Central memory CD8-positive, alpha-beta T cell (primary cell): ENCODE measurements around the gene SLC6A19.
"Not testable (repeated sequence)": the region's sequence is repeated elsewhere in the genome, so short reads cannot be mapped to it uniquely, and the experiment has no call there.

Experiments
- ATAC-seq: fragments of 150-1000 bp; cut with Tn5 transposase; replicated peaks from 2 replicates; pipeline ENCODE4 v1.10.0; 2022; ENCODE audit warnings: mild to moderate bottlenecking, moderate FRiP score, moderate number of reproducible peaks; ENCODE audit not compliant: poor library complexity, severe bottlenecking; ENCODE audit errors: extremely low read depth
- DNase-seq, 2 donors: peaks; one replicate each; pipeline ENCODE4 v3.0.0; 2021; ENCODE audit warnings: low spot score in 2 of 2
- H3K27ac Mint-ChIP-seq: one replicate; pipeline ENCODE4 v1.8.0; 2022; ENCODE audit warnings: low read depth, mild to moderate bottlenecking, moderate library complexity, mixed read lengths
- H3K27me3 Mint-ChIP-seq: one replicate; pipeline ENCODE4 v1.8.0; 2022; ENCODE audit warnings: mixed read lengths
- H3K36me3 Mint-ChIP-seq: one replicate; pipeline ENCODE4 v1.8.0; 2022; ENCODE audit warnings: mild to moderate bottlenecking, moderate library complexity, mixed read lengths; ENCODE audit not compliant: insufficient read depth
- H3K4me1 Mint-ChIP-seq: one replicate; pipeline ENCODE4 v1.8.0; 2022; ENCODE audit warnings: mixed read lengths
- H3K4me3 Mint-ChIP-seq: one replicate; pipeline ENCODE4 v1.8.0; 2022; ENCODE audit warnings: mild to moderate bottlenecking, moderate library complexity, mixed read lengths
- H3K9me3 Mint-ChIP-seq: one replicate; pipeline ENCODE4 v1.8.0; 2022; ENCODE audit warnings: mixed read lengths

The SLC6A19 gene

DNA sequence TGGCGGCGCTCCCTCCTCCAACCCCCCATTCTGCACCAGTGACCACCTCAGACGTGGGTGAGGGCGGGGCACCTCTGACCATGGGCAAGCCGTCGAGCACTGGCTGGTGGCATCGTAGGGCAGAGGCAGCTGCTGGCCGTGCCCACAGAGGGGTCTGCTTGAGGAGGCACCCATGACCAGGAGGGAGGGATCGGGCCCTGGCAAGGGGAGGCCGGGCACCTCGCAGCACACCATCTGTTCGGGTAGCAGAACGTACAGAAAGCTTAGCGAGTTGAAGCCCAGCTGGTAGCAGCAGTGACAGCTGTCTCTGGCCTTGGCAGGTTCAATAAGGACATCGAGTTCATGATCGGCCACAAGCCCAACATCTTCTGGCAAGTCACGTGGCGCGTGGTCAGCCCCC lies 19.4 kb downstream of the SLC6A19 start:
- Mint-ChIP-seq H3K27me3 (peaks cover 24% of the 10 kb centered on the region), H3K27ac (peak overlapping the region; percentile 62), H3K36me3 (no peaks in the 10 kb centered on the region), H3K4me3 (no peak overlapping the region), H3K9me3 (no peaks in the 10 kb centered on the region), H3K4me1 (no peaks in the 10 kb centered on the region)
- DNase-seq (no peak), ATAC-seq (no peak)

DNA sequence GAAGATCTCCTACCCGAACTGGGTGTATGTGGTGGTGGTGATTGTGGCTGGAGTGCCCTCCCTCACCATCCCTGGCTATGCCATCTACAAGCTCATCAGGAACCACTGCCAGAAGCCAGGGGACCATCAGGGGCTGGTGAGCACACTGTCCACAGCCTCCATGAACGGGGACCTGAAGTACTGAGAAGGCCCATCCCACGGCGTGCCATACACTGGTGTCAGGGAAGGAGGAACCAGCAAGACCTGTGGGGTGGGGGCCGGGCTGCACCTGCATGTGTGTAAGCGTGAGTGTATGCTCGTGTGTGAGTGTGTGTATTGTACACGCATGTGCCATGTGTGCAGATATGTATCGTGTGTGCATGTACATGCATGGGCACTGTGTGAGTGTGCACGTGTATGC lies 20.3 kb downstream of the SLC6A19 start:
- DNase-seq: no peak
- H3K36me3 Mint-ChIP-seq: no peaks in the 10 kb centered on the region
- no peak overlapping the region for H3K27ac Mint-ChIP-seq
- no peak for ATAC-seq
- no peaks in the 10 kb centered on the region for H3K9me3 Mint-ChIP-seq
- no peaks in the 10 kb centered on the region for H3K4me1 Mint-ChIP-seq
- H3K4me3 Mint-ChIP-seq: no peak overlapping the region
- H3K27me3 Mint-ChIP-seq: peaks cover 19% of the 10 kb centered on the region

DNA sequence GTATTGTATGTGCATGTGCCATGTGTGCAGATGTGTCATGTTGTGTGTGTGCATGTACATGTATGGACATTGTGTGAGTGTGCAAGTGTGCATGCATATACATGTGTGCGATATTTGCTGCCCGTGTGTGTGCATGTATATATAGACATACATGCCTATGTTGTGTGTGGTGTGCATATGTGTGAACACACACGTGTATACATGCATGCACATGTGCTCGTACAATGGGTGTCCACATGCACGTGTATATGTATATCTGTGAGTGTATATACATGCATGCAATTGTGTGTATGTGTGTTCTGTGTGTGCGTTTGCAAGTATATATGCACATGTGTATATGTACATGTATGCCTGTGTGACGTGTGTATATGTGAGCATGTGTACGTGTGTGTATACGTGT lies 20.8 kb downstream of the SLC6A19 start:
- Mint-ChIP-seq H3K27ac (no peak overlapping the region), H3K9me3 (no peaks in the 10 kb centered on the region), H3K4me3 (no peak overlapping the region), H3K4me1 (no peaks in the 10 kb centered on the region), H3K36me3 (no peaks in the 10 kb centered on the region), H3K27me3 (peaks cover 22% of the 10 kb centered on the region)
- DNase-seq (no peak), ATAC-seq (no peak)

DNA sequence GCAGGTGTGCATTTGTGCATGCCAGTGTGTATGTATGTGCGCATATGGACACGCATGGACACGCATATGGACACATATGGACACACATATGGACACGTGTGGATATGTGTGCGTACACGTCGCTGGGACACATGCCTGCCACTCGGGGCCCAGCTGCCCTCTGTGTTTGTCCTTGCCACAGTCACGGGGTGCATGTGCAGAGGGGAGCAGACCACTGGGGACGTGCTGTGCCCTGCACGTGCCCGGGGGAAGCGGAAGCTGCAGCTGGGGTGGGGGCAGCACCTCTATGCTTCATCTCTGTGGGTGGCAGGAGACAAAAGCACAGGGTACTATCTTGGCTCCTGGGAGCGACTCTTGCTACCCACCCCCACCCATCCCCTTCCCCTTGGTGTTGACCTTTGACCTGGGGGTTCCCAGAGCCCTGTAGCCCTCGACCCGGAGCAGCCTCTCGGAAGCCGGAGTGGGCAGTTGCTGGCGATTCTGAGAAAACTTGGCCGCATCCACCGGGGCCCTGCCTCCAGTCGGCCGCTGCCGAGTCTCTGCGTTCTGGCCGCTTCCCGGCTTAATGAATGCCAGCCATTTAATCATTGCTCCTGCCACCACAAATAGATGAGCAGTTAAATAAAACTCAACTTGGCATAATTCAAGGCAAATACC lies 21.4 kb downstream of the SLC6A19 start:
- H3K27ac Mint-ChIP-seq: no peak overlapping the region
- H3K4me3 Mint-ChIP-seq: no peak overlapping the region

DNA sequence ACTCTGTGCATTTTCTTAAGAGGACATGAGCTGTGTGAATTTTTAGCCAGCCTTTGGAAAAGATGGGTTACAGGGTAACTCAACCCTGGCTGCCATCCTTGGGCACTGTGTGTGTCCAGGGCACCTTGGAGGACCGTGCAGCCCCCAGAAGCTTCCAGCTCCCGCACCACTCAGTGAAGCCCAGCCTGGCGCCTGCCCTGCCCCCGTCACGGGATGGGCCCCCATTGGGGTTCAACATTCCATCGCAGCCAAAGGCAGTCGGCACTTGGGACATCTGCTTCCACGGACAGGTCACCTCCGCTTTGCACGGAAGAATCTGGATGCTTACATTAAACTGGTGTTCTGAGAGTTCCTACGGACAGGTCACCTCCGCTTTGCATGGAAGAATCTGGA lies 21.9 kb downstream of the SLC6A19 start:
- DNase-seq: no peak
- Mint-ChIP-seq H3K4me1 (no peaks in the 10 kb centered on the region), H3K36me3 (peaks cover 5% of the 10 kb centered on the region), H3K27me3 (peaks cover 29% of the 10 kb centered on the region), H3K4me3 (no peak overlapping the region), H3K27ac (no peak overlapping the region), H3K9me3 (no peaks in the 10 kb centered on the region)
- no peak for ATAC-seq

More for the DNA sequence above, 21.4 kb downstream of the SLC6A19 start:
- DNase-seq (no peak), ATAC-seq (no peak)
- Mint-ChIP-seq H3K4me1 (no peaks in the 10 kb centered on the region), H3K9me3 (no peaks in the 10 kb centered on the region), H3K27me3 (peaks cover 28% of the 10 kb centered on the region), H3K36me3 (no peaks in the 10 kb centered on the region)

DNA sequence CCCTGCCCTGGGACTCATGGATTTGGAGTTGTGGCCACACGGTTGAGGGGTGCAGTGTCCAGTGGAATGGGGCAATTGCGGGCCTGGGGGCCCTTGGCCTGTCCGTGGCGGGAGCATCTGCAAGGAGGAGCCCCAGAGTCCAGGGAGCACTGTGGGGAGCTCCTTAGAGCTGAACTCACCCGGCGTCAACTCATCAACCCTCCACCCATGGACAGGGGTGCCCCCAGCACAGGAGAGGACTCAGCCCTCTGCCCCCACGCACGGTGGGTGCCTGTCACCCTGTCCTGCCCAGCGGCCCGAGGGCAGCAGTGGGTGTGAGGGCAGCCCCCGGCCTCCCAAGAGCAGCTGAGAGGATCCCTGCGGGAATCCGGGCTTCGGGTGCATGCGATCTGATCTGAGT lies 23.2 kb downstream of the SLC6A19 start:
- H3K36me3 Mint-ChIP-seq: peaks cover 5% of the 10 kb centered on the region
- H3K27me3 Mint-ChIP-seq: peaks cover 29% of the 10 kb centered on the region
- no peak overlapping the region for H3K27ac Mint-ChIP-seq
- ATAC-seq (no peak), DNase-seq (no peak)
- H3K4me3 Mint-ChIP-seq: no peak overlapping the region
- peaks cover 5% of the 10 kb centered on the region for H3K4me1 Mint-ChIP-seq
- H3K9me3 Mint-ChIP-seq: no peaks in the 10 kb centered on the region

DNA sequence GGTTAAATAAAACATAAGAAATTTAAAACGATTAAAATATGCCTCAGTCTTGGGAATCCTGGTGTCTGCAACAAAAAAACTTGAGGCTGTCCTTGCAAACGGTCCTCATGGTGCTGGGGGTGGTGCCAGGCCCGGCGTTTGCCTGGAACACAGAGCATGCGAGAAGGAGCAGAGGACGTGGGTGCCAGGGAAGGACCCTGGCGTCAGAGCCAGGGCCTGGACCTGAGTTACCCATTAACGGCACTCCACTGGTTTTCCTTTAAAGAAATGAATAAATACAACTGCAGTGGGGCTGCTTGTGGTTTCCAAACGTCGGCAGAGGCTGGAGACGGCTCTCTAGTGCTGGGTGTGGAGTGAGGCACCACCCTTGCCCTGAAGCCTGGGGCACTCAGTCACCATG lies 23.7 kb downstream of the SLC6A19 start, which contains the start of gene SLC6A18:
Gene SLC6A18 (plus strand): TSS at position 301 of the 400 bp plus-strand sequence. CDS start 97 bp downstream, at position 398.
- no peak for DNase-seq
- no peak within 1 kb of the TSS for H3K4me3 Mint-ChIP-seq
- peaks cover 5% of the 10 kb centered on the region for H3K36me3 Mint-ChIP-seq
- H3K27ac Mint-ChIP-seq: no peak within 1 kb of the TSS
- no peak for ATAC-seq
- no peaks in the 10 kb centered on the region for H3K9me3 Mint-ChIP-seq
- peaks cover 5% of the 10 kb centered on the region for H3K4me1 Mint-ChIP-seq
- peaks cover 32% of the 10 kb centered on the region for H3K27me3 Mint-ChIP-seq

DNA sequence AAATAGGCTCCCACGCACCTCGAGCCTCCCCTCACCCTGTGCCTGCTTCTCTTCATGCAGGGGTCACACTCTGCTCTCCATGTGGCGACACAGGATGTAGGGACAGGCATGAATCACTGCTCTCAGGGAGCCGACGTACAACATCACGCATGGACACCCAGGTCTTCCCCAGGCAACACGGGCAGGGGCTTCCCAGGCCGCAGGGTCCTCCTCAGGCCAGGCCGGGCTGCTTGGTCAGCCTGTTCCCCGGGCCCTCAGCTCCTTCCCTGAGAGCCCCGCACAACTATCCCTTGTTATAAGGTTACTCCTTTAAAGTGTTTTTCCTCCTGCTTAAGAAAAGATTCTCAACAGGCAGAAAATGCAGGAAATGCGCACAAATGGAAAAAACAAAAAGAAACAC lies 24.8 kb downstream of the SLC6A19 start:
- DNase-seq: no peak
- H3K36me3 Mint-ChIP-seq: peaks cover 5% of the 10 kb centered on the region
- no peak overlapping the region for H3K27ac Mint-ChIP-seq
- ATAC-seq: no peak
- no peak overlapping the region for H3K4me3 Mint-ChIP-seq
- peaks cover 5% of the 10 kb centered on the region for H3K4me1 Mint-ChIP-seq
- H3K27me3 Mint-ChIP-seq: peaks cover 40% of the 10 kb centered on the region
- no peaks in the 10 kb centered on the region for H3K9me3 Mint-ChIP-seq

DNA sequence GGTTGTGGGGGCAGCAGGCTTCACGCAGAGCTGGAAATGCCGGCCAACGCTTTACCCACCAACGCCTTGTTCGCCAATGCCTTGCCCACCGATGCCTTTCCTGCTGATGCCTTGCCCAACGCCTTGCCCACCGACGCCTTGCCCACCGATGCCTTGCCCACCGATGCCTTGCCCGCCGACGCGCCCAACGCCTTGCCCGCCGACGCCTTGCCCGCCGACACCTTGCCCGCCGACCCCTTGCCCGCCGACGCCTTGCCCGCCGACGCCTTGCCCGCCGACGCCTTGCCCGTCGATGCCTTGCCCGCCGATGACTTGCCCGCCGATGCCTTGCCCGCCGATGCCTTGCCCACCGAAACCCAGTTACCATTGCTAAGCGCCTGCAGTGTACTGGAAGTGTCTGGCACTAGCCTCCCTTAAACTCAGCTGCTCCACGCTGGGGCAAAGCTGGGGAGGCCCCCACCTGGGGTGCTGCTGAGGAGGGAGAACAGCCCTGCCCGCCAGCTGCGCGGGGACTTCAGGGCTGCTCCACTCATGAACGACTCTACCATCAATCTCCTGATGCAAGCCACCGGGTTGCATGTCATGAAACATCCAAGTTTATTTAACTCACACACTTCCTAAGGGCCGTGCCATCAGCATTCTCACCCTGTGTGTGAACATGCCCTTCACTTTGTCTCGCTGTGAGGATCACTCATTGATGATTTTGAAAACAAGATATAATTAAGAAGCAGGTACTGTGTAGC lies 25.6 kb downstream of the SLC6A19 start:
- peaks cover 40% of the 10 kb centered on the region for H3K27me3 Mint-ChIP-seq
- no peak overlapping the region for H3K27ac Mint-ChIP-seq
- H3K4me1 Mint-ChIP-seq: peaks cover 5% of the 10 kb centered on the region
- ATAC-seq: no peak
- DNase-seq: no peak
- H3K4me3 Mint-ChIP-seq: no peak overlapping the region
- peaks cover 5% of the 10 kb centered on the region for H3K36me3 Mint-ChIP-seq
- no peaks in the 10 kb centered on the region for H3K9me3 Mint-ChIP-seq

DNA sequence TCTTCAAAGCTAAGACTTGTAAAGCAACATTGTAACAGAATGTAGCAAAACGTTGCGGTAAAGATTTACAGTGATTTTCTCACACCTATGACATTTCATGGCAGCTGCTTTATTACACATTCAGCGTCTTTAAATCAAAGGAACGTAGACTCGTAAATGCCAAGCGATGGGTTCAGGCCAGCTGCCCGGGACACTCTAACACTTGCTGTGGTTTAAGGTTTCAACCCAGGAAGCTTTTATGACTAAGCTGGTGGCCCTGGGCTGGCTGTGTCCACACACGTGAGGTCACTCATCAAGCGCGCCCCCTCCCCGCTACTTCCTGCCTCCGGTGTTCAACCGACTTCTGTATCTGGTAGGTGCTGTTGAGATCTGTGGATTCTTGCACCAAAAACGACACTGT lies 26.3 kb downstream of the SLC6A19 start:
- Mint-ChIP-seq H3K4me1 (peaks cover 5% of the 10 kb centered on the region), H3K27me3 (peaks cover 40% of the 10 kb centered on the region), H3K9me3 (no peaks in the 10 kb centered on the region), H3K4me3 (no peak overlapping the region), H3K36me3 (peaks cover 5% of the 10 kb centered on the region), H3K27ac (no peak overlapping the region)
- ATAC-seq (no peak), DNase-seq (no peak)

DNA sequence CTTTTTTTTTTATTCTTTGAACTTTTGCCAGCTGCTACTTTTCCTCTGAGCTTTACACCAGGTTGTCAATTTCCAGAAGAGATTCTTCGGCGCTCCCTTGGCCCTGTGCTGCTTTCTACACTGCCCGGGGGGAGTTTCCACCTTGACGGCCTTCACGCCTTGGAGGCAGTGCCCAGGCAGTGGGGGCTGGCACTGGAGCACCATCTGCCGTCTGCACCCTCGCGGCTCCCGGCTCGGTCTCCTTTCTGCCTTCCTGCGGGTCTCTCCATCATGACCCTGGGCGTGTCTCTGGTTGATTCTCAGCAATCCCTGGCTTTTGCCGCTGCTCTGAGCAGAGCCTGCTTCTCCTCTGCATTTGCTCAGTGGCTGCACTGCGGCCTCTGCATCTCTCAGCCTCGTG lies 26.7 kb downstream of the SLC6A19 start:
- Mint-ChIP-seq H3K9me3 (no peaks in the 10 kb centered on the region), H3K4me3 (no peak overlapping the region), H3K4me1 (peaks cover 5% of the 10 kb centered on the region), H3K27me3 (peaks cover 40% of the 10 kb centered on the region), H3K27ac (no peak overlapping the region), H3K36me3 (peaks cover 5% of the 10 kb centered on the region)
- DNase-seq: no peak
- no peak for ATAC-seq

DNA sequence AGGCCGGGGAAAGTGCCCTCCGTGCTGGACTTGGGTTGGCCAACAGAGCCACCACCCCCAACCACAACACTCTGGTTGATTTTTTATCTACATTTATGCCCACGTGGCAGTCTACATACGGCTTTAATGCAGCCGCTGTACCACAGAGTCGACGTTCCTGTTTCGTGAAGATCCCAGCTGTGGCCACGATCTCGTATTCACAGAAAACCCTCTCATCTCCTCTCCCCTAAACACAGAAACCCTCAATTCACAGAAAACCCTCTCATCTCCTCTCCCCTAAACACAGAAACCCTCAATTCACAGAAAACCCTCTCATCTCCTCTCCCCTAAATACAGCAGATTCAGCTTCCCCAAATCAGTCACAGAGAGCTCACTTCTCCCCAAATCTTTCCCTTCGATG lies 27.6 kb downstream of the SLC6A19 start:
- not testable (repeated sequence) for H3K36me3 Mint-ChIP-seq, DNase-seq, H3K27ac Mint-ChIP-seq, ATAC-seq, H3K4me3 Mint-ChIP-seq, H3K4me1 Mint-ChIP-seq, H3K9me3 Mint-ChIP-seq
- peaks cover 40% of the 10 kb centered on the region for H3K27me3 Mint-ChIP-seq

DNA sequence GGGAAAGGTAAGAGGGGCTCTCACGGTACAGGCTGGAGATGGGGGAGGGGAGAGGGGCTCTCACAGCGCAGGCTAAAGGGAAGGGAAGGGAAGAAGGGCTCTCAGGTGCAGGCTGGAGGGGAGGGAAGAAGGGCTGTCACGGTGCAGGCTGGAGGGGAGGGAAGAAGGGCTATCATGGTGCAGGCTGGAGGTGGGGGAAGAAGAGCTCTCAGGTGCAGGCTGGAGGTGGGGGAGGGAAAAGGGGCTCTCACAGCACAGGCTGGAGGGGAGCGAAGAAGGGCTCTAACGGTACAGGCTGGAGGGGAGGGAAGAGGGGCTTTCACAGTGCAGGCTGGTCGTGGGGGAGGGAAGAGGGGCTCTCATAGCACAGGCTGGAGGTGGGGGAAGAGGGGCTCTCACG lies 28.4 kb downstream of the SLC6A19 start:
- H3K4me1 Mint-ChIP-seq: peaks cover 5% of the 10 kb centered on the region
- ATAC-seq: no peak
- H3K27ac Mint-ChIP-seq: no peak overlapping the region
- H3K4me3 Mint-ChIP-seq: no peak overlapping the region
- no peaks in the 10 kb centered on the region for H3K9me3 Mint-ChIP-seq
- H3K27me3 Mint-ChIP-seq: peaks cover 40% of the 10 kb centered on the region
- peaks cover 5% of the 10 kb centered on the region for H3K36me3 Mint-ChIP-seq
- DNase-seq: no peak
